G401.6 (cell line): Measurements from ENCODE around the gene POU2F1.
"Not testable (repeated sequence)": the region's sequence is repeated elsewhere in the genome, so short reads cannot be mapped to it uniquely, and the experiment has no call there.

Source experiments
- FAIRE-seq: peaks from 2 replicates; lab custom pipeline; 2012; peaks lifted over from hg19 to GRCh38; lab: Jason Lieb, UNC

POU2F1 gene

GRCh38 chr1:167205306-167206050 is 15.2 kb upstream of the POU2F1 start:
- not testable (repeated sequence) for FAIRE-seq

GRCh38 chr1:167206166-167206835 is 14.4 kb upstream of the POU2F1 start:
- no peak for FAIRE-seq

GRCh38 chr1:167207940-167208623 is 12.6 kb upstream of the POU2F1 start:
- FAIRE-seq, result peak; percentile 28

- FAIRE-seq, result no peak
Observed at GRCh38 chr1:167208624-167208976, 12.1 kb upstream of the POU2F1 start.

DNA sequence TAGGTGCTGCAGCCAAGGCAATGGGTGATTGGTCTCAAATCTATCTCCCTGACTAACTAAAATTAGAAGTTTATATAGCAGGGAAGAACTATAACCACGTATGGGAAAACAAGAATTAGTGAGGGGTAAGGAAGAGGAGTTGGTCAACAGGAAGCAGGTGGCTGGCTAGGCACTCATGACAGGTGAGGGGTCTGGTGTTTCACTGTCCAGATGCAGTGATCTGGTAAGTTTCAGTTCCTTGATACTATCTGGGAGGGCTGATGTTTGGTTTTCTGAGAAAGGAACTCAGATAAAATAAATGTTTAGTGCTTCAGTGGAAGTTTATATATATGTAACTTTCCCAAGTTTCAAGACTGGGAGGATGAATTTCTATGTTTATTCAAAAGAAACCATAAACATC is 11.6 kb upstream of the POU2F1 start:
- no peak for FAIRE-seq

DNA sequence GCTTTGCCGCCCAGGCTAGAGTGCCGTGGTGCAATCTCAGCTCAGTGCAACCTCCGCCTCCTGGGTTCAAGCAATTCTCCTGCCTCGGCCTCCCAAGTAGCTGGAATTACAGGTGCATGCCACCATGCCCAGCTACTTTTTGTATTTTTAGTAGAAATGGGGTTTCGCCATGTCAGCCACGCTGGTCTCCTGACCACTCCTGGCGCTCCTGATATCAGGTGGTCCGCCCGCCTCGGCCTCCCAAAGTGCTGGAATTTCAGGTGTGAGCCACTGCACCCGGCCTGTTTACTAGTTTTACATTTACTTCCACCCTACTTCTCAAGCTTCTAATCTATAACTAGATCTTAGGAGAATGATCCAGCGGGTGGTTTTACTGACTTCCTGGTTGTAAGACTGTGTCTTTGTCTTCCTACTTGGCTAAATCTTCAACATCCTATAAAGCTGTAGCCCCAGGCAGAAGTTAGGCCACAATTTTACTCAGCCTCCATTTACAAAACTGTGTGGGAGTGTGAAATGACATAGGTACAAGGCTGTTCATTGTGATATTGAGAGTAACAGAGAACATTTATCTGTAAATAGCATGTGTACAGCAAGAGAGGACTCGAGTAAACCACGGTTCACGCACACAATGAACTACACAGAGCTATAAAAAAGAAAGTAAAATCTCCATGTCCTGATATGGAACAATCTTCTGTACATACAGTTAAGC is 9.6 kb upstream of the POU2F1 start:
- FAIRE-seq, result no peak

- FAIRE-seq, result no peak
Observed at GRCh38 chr1:167212025-167212424, 8.7 kb upstream of the POU2F1 start.

- FAIRE-seq, result no peak
Observed at GRCh38 chr1:167216809-167217208, 3.9 kb upstream of the POU2F1 start.

- no peak for FAIRE-seq
Observed at GRCh38 chr1:167219194-167219593, 1.5 kb upstream of the POU2F1 start.

GRCh38 chr1:167219646-167220536 is 795 bp upstream of the POU2F1 start:
- FAIRE-seq, result peak; percentile 98

DNA sequence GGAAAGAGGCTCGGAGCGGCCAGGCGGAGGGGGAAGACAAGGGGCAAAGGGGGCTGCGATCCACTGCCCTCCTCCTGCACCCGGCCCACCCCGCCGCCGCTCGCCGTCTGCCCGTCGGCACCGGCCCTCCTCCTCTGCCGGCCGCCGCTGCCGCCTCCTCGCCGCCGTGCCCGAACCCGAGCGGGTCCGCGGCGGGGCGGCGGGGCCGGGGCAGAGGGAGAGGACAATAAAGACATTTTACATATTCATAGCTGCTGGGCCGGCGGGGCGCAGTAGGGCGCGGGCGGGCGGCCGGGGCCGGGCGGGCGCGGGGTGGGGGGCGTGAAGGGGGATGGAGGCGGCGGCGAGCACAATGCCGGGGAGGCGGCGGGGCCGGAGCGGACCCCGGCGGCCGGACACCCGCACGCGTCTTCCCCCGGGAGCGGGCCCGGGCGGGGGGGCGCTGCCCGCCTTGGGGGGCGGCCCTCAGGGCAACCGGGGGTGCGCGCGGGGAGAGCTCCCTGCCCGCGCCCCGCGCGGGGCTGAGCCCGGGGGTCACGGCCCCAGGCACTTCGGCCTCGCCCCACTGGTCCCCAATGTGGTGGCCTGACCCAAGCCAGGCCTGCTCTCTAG is 546 bp downstream of the POU2F1 start:
- no peak for FAIRE-seq

- peak; percentile 99 for FAIRE-seq
Observed at GRCh38 chr1:167221738-167222610, 1.3 kb downstream of the POU2F1 start.

DNA sequence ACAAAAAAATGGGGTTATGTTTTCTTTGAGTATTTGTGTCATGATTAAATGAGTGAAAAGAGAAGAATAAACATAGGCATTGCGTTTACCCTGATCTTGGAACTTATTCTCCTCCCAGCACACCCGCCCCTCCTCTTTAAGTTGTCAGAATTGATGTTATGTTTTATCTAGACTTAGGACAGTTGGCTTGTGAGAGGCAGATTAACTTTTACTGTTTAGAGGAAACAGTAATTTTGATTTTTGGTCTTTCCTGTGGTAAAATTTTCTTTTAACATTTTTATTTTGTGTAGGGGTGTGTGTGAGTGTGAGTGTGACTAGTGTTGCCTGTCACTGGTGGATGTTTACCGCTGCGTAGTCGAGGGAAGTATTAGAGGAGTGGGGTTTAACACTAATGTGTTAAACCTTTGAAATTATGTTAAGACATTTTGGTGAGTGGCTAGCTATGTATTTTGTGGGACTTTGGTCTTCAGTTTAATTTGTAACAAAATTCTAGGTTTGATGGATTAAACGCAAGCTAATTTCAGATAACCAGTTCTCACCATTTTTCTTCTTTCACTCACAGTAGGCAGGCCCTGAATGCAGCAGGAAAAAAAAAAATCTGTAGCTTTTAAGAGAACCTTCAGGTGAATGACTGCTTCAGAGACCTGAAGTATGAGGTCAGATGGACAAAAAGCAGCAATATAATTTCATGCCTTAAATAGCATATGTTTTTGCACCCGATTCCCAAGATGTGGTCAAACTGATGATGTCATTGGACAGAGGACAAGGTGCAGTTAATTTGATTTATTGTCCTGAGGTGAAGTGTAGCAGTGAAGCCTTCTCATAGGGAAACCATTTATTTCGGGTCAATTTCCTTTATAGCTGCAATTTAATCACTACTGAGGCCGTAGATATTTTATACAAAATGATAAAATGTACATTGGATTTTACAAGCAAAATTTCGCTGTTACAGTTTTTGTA is 2.7 kb downstream of the POU2F1 start:
- no peak for FAIRE-seq

DNA sequence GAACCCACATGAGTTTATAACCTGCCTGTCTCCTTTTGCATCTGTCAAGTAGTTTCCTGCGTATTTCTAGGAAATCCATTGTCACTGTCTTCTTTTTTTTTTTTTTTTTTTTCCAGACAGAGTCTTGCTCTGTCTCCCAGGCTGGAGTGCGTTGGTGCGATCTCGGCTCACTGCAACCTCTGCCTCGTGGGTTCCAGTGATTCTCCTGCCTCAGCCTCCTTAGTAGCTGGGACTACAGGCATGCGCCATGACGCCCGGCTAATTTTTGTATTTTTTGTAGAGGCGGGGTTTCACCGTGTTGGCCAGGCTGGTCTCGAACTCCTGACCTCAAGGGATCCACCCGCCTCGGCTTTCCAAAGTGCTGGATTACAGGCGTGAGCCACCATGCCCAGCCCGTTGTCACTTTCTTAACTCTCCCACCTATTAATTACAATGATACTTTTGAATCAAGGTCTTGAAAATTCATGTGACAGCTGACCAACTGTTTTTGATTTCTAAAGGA is 4.1 kb downstream of the POU2F1 start:
- not testable (repeated sequence) for FAIRE-seq

DNA sequence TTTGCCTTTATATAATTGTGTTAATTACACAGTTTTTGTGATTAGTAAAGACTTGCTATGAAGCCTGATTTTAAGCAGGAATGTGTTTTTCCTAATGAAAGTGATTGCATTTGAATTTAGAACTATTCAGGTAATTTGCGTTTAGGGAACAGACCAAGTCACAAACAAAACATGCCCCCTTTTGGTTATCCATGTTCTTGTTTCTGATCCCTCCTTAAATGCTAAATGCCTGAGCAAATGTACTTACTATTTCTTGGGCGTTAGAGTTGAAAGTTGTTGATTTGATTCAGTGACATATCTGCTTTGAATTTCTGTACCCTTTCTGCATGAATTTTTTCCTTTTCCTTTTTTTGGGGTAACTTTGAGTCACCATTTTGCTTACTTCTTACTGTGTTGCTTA is 5.2 kb downstream of the POU2F1 start:
- no peak for FAIRE-seq

- FAIRE-seq, result no peak
Observed at GRCh38 chr1:167227934-167228378, 7.3 kb downstream of the POU2F1 start.

DNA sequence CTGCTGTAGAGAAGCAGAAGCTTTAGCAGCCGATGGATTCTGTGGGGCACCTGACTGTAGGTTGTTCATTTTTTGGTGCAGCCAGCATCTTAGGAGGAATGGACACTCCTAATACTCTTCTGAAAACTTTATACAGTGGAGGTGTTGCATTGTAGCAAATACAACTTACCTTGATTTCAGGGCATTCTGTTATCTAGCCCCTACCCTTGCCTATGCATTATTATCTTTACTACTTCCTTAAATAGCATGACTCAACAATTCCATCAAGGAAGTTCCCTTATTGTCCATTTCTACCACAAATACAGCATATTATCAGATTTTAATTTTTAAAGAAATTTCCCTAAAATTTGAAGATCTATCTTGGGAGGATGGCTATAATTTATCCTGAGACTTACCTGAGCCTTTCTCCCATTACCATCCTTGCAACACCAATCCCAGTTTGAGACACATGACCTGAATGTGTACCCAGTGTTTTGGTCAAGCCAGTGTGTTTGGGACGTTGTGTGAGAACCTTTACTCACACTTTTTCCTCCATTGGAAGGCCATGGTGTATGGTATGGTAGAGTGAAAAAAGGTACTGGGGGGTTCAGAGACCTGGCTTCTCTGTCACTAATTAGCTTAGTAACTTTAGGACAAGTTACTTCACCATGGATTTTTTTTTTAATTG is 9.2 kb downstream of the POU2F1 start:
- FAIRE-seq, result no peak

- FAIRE-seq, result no peak
Observed at GRCh38 chr1:167230437-167230836, 9.8 kb downstream of the POU2F1 start.
